Activated gamma-delta T cell treated with Interleukin-2 at 50 U/mL for 16 hours (primary cell): ENCODE results near the gene LOXL3.
"Not testable (repeated sequence)": the region's sequence is repeated elsewhere in the genome, so short reads cannot be mapped to it uniquely, and the experiment has no call there.

Source experiments
- DNase-seq: peaks from one replicate; pipeline ENCODE4 v3.0.0-alpha.2; 2020

Gene LOXL3

GRCh38 chr2:74572178-74572925 lies 18.6 kb upstream of the LOXL3 start:
- no peak for DNase-seq

DNA sequence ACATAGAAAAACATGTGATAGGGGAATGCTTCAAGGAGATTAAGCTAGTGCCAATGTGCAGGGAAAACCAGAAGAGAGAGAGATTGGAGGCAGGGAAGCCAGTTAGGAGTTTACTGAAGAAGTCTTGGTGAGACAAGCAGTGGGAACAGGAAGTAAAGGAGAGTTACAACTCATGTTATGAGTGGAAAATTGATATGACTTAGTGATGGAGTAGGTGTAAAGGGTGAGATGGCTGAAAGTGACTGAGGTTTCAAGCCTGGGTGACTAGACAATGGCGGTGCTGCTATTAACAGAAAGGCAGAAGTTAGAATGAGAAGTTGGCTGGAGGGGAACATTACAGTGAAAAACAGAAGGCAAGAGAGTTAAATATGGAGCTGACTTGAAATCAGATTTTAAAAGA lies 17.3 kb upstream of the LOXL3 start:
- DNase-seq = no peak

DNA sequence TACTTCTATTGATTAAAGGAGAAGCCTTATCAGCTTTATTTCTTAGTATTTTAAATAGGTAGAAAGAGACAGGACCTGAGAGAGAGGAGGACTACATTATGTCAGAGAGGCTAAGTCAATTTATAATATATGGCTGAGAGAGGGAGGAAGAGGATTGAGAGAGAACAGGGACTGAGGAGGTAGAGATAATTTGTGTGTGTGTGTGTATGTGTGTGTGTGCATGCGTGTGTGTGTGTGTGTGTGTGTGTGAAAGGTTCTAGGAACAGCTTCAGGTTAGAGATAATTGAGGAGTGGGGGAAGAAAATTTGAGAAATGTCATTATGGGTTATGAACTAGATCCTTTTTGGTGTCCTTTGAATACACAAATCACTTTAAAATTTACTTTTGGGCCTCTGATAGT lies 15.9 kb upstream of the LOXL3 start:
- no peak for DNase-seq

- DNase-seq = no peak
Measured at GRCh38 chr2:74567881-74568280, 14.1 kb upstream of the LOXL3 start.

DNA sequence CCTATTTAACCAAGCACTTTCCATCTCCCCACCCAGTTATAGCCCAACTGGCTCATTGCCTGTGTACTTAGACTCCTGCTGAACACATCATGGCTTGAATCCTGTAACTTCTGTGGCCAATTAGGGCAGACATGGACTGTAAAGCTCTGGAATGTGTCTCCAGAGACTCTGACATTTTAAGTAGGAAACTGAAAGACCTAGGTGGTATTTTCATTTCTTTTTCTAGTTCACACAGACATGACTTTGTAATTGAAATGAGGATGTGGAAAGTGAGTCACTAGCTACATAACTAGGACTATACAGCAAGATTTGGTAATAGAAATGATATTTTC lies 13.0 kb upstream of the LOXL3 start:
- no peak for DNase-seq

- no peak for DNase-seq
Measured at GRCh38 chr2:74566076-74566753, 12.5 kb upstream of the LOXL3 start.

GRCh38 chr2:74564222-74564621 lies 10.5 kb upstream of the LOXL3 start:
- no peak for DNase-seq

GRCh38 chr2:74562126-74562775 lies 8.5 kb upstream of the LOXL3 start:
- DNase-seq = no peak

- not testable (repeated sequence) for DNase-seq
Measured at GRCh38 chr2:74561022-74561421, 7.3 kb upstream of the LOXL3 start.

DNA sequence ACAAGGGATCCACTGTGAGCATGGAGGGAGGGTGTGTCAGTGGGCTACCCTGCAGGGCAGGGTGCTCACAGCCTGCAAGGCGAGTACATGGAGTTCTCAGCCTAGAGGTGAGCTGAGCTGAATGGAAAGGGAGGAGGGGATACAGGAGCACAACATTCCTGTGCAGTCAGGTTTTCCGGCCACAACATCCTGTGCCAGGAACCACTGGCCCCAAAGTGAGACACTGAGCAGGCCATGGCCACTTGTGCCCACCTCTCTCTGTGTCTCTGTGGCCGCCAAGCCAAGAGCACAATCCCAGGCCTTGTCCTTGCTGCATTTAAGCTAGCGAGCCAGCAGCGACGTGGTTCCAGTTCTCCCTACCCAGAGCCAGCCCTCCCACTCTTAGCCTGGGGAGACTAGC lies 6.8 kb upstream of the LOXL3 start:
- no peak for DNase-seq

GRCh38 chr2:74559912-74560311 lies 6.2 kb upstream of the LOXL3 start:
- DNase-seq = no peak

DNA sequence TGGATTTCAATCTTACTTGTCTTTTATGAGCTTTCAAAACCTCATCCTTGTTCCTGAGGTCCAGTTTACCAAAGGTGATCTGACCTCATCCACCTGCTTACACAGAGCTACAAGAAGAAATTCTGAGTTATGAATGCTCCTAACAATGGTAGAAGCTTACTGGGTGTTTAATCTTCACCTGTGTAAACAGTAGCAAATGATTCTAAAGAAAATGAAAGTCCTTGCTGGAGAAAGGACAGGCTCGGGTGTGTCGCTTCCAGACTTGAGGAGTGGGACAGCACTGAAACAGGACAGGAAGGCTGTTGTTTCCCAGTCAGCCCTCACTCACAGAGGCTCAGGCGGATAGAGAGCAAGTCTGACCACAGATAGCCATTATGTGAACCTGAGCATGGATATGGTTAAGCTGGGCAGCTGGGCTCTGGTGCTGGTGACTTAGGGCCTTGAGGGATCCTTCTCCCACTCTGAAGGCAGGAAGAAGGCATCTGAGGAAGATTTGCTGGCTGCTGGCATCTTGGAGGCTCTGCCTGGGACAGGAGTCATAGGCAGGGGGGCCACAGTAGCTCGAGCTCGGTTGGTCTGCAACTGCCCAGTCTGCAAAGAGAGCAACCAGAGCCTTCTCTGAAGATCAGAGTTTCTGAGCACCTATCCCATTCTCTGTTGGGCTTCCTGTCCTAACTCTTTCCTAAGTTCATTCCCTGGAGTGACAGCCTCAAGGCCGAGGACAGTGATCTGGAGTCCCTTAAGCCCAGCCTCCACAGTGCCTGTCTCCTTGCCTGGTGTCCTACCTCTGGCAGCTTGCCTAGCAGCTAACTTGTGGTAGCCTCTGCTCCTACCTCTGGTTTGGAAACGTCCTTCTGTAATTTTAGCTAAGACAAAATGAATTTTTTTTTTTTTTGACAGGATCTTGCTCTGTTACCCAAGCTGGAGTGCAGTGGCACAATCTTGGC lies 4.8 kb upstream of the LOXL3 start:
- no peak for DNase-seq

GRCh38 chr2:74556831-74557370 lies 3.2 kb upstream of the LOXL3 start:
- DNase-seq = no peak

DNA sequence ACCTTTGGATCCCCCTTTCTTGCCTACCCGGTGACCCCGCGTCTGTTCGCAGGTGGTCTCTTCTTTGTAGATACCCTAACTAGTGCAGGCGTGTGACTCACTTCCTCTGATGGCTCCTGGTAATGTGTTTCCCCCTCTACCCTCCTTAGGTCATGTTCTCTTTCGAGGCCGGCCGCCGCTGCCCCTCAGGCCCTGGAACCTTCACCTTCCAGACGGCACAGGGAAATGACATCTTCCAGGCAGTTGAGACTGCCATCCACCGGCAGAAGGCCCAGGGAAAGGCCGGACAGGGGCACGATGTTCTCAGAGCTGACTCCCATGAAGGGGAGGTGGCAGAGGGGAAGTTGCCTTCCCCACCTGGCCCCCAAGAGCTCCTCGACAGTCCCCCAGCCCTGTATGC lies 2.4 kb upstream of the LOXL3 start:
- DNase-seq = no peak

DNA sequence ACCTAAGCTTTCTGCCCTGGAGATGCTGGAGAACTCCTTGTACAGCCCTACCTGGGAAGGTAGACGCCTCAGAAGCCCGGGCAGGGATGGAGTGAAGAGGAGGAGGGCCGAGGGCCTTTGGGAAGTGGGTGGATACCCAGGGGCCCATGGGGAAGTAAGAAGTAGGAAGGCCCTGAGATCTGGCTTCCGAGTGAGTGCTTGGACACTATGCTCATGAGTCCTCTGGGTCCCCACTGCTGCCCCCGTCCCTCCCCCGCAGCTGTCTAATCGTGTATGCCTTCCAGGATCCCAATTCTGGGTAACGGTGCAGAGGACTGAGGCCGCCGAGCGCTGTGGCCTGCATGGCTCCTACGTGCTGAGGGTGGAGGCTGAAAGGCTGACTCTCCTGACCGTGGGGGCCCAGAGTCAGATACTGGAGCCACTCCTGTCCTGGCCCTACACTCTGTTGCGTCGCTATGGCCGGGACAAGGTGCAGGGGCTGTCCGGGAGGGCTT lies 1.9 kb upstream of the LOXL3 start:
- no peak for DNase-seq

DNA sequence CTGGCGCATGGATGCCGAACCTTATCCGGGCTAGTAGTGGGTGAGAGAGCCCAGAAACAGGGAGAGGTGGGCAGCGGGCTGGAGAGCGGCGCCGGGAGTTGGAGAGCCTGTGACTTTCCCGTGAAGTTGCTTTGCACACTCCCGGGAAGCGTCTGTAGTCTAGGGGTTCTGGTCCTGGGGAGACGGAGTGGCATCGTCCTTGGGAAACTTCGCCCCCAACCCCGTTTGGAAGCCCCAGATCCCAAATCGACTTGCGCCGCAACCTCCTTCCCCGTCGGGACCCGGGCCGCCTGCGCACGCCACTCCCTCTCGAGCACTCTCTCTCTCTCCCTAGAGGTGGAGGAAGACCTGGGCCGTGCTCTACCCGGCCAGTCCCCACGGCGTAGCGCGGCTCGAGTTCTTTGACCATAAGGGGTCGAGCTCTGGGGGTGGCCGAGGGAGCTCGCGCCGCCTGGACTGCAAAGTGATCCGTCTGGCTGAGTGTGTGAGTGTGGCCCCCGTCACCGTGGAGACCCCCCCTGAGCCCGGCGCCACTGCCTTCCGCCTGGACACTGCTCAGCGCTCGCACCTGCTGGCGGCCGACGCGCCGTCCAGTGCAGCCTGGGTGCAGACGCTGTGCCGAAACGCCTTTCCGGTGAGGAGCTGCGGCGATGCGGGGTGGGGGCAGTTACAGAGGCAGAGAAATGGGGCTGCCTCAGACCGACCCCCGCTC lies 1.2 kb upstream of the LOXL3 start:
- peak; percentile 27 for DNase-seq

- DNase-seq = no peak
Measured at GRCh38 chr2:74552914-74553811, 579 bp downstream of the LOXL3 start.

GRCh38 chr2:74551942-74552913 lies 1.5 kb downstream of the LOXL3 start:
- no peak for DNase-seq

- no peak for DNase-seq
Measured at GRCh38 chr2:74551530-74551929, 2.2 kb downstream of the LOXL3 start.

DNA sequence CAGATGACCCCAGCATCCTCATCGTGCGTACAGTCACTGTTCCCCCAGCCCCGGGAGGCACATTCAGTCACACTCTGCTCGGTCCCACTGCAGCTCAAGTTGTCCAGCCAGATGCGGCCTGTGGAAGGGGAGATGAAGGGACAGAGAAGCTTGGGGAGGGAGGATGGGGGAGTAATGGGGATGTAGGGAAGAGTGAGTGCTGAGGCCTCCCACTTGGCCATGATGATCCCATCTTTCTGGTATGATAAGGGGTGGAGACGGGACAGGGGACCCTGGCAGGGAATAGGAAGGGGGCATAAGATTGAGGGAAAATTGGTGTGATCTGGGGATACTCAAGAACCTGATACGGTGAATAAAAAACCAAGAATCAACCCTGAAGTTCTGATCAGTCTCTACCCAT lies 3.5 kb downstream of the LOXL3 start:
- no peak for DNase-seq
